ENCODE measurements around the gene ARID3C.
A peak's percentile ranks its signal among the peaks of the same experiment; 100 is the strongest.
"Not testable (repeated sequence)": the region's sequence is repeated elsewhere in the genome, so short reads cannot be mapped to it uniquely, and the experiment has no call there.

ARID3C gene

GRCh38 chr9:34647084-34647403 lies 18.2 kb upstream of the ARID3C start:
- in situ Hi-C loops (cut with MboI; ENCODE audit: low sequenced_read_pairs, unreplicated experiment) = no loop called here
- no peak for TF ChIP-seq CTCF (IDR thresholded peaks at IDR 0.05; ENCODE audit: borderline replicate concordance, control extremely low read depth, extremely low read depth, insufficient read depth, missing control alignments)

GRCh38 chr9:34646211-34647083 lies 17.6 kb upstream of the ARID3C start, which contains the start of gene GALT:
TSS of gene GALT (plus strand) at chr9:34646675. CDS start at chr9:34646705, 30 bp downstream.
- DNase-seq (ENCODE audit: low spot score) = peak; percentile 98
- TF ChIP-seq CTCF (IDR thresholded peaks at IDR 0.05; ENCODE audit: borderline replicate concordance, control extremely low read depth, extremely low read depth, insufficient read depth, missing control alignments) = peak; percentile 37
- in situ Hi-C loops (cut with MboI; ENCODE audit: low sequenced_read_pairs, unreplicated experiment) = no loop called here

More at GRCh38 chr9:34647084-34647403, 18.2 kb upstream of the ARID3C start:
- DNase-seq (ENCODE audit: low spot score) = no peak

- DNase-seq (ENCODE audit: low spot score) = no peak
- in situ Hi-C loops (cut with MboI; ENCODE audit: low sequenced_read_pairs, unreplicated experiment) = no loop called here
- no peak for TF ChIP-seq CTCF (IDR thresholded peaks at IDR 0.05; ENCODE audit: borderline replicate concordance, control extremely low read depth, extremely low read depth, insufficient read depth, missing control alignments)
These were observed 16.0 kb upstream of the ARID3C start for GRCh38 chr9:34644766-34645314.

GRCh38 chr9:34642679-34643078 lies 13.8 kb upstream of the ARID3C start:
- DNase-seq (ENCODE audit: low spot score) = no peak
- in situ Hi-C loops (cut with MboI; ENCODE audit: low sequenced_read_pairs, unreplicated experiment) = no loop called here
- no peak for TF ChIP-seq CTCF (IDR thresholded peaks at IDR 0.05; ENCODE audit: borderline replicate concordance, control extremely low read depth, extremely low read depth, insufficient read depth, missing control alignments)

GRCh38 chr9:34639322-34639721 lies 10.5 kb upstream of the ARID3C start:
- in situ Hi-C loops (cut with MboI; ENCODE audit: low sequenced_read_pairs, unreplicated experiment); DNase-seq (ENCODE audit: low spot score): not testable (repeated sequence)

- TF ChIP-seq CTCF (IDR thresholded peaks at IDR 0.05; ENCODE audit: borderline replicate concordance, control extremely low read depth, extremely low read depth, insufficient read depth, missing control alignments) = no peak
- DNase-seq (ENCODE audit: low spot score) = no peak
- in situ Hi-C loops (cut with MboI; ENCODE audit: low sequenced_read_pairs, unreplicated experiment) = no loop called here
These were observed 9.2 kb upstream of the ARID3C start for GRCh38 chr9:34638138-34638445.

- in situ Hi-C loops (cut with MboI; ENCODE audit: low sequenced_read_pairs, unreplicated experiment) = no loop called here
- DNase-seq (ENCODE audit: low spot score) = peak; percentile 94
- TF ChIP-seq CTCF (IDR thresholded peaks at IDR 0.05; ENCODE audit: borderline replicate concordance, control extremely low read depth, extremely low read depth, insufficient read depth, missing control alignments) = no peak
These were observed 8.7 kb upstream of the ARID3C start, which contains the start of gene SIGMAR1 for GRCh38 chr9:34637356-34638137. TSS of gene SIGMAR1 (minus strand) at chr9:34637787. CDS start at chr9:34637697, 90 bp downstream.
